ENCODE measurements around the gene HOPX. TPM values are rescaled to one million over a fixed set of nuclear protein-coding genes. Genes with fewer than 3 reads are reported as not detected.
"Not testable (repeated sequence)": the region's sequence is repeated elsewhere in the genome, so short reads cannot be mapped to it uniquely, and the experiment has no call there.

Gene HOPX
- total and polyA plus RNA-seq, 2 experiments from 2014 or later = not detected

DNA sequence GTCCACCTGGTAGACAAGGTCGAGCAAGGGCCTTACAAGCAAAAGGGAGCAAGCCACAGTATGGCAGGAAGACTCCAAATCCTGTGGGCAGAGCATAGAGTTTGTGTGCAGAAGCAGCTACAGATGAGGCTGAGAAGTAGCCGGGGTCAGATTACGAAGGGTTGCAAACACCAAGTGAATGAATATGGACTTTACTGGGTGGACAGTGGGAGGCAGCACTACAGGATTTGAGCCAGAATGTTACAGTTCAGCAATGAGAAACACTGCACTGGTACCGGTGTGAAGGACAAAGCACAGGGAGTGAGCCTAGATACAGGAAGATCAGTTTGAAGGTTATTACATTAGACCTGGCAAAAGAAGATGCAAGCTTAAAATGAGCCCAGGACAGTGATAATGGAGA, 46.1 kb upstream of the HOPX start:
- peaks cover 5% of the 10 kb centered on the region; the same call in 2 of the 3 replicates for H3K4me1 Mint-ChIP-seq
- no peak overlapping the region for H3K27ac Mint-ChIP-seq
- Histone ChIP-seq H2AFZ (no peak overlapping the region), H3K79me2 (replicated peaks; ENCODE audit: insufficient read depth) (no peaks in the 10 kb centered on the region), H3K27me3 (ENCODE audit: insufficient read depth) (no peaks in the 10 kb centered on the region), H3K27ac (ENCODE audit: low read depth) (no peak overlapping the region), H3K4me3 (no peak overlapping the region), H3K4me2 (no peak overlapping the region), H4K20me1 (replicated peaks; ENCODE audit: insufficient read depth) (no peaks in the 10 kb centered on the region), H3F3A (replicated peaks; ENCODE audit: low read depth) (no peaks in the 10 kb centered on the region), H3K9me2 (ENCODE audit: insufficient read depth) (no peaks in the 10 kb centered on the region), H3K4me1 (ENCODE audit: insufficient read depth) (no peaks in the 10 kb centered on the region), H3K36me3 (ENCODE audit: insufficient read depth) (no peaks in the 10 kb centered on the region)
- DNase-seq (ENCODE audit: low spot score) = peak; percentile 6
- peaks cover 1% of the 10 kb centered on the region for H3K27me3 Mint-ChIP-seq (ENCODE audit: insufficient read depth, low read depth, poor library complexity)
- H3K4me3 Mint-ChIP-seq = no peak overlapping the region
- H3K9me3 Mint-ChIP-seq = no peaks in the 10 kb centered on the region
- H3K36me3 Mint-ChIP-seq (ENCODE audit: low read depth) = no peaks in the 10 kb centered on the region
- peak; percentile 66 for ATAC-seq
- TF ChIP-seq, protein P1, sequence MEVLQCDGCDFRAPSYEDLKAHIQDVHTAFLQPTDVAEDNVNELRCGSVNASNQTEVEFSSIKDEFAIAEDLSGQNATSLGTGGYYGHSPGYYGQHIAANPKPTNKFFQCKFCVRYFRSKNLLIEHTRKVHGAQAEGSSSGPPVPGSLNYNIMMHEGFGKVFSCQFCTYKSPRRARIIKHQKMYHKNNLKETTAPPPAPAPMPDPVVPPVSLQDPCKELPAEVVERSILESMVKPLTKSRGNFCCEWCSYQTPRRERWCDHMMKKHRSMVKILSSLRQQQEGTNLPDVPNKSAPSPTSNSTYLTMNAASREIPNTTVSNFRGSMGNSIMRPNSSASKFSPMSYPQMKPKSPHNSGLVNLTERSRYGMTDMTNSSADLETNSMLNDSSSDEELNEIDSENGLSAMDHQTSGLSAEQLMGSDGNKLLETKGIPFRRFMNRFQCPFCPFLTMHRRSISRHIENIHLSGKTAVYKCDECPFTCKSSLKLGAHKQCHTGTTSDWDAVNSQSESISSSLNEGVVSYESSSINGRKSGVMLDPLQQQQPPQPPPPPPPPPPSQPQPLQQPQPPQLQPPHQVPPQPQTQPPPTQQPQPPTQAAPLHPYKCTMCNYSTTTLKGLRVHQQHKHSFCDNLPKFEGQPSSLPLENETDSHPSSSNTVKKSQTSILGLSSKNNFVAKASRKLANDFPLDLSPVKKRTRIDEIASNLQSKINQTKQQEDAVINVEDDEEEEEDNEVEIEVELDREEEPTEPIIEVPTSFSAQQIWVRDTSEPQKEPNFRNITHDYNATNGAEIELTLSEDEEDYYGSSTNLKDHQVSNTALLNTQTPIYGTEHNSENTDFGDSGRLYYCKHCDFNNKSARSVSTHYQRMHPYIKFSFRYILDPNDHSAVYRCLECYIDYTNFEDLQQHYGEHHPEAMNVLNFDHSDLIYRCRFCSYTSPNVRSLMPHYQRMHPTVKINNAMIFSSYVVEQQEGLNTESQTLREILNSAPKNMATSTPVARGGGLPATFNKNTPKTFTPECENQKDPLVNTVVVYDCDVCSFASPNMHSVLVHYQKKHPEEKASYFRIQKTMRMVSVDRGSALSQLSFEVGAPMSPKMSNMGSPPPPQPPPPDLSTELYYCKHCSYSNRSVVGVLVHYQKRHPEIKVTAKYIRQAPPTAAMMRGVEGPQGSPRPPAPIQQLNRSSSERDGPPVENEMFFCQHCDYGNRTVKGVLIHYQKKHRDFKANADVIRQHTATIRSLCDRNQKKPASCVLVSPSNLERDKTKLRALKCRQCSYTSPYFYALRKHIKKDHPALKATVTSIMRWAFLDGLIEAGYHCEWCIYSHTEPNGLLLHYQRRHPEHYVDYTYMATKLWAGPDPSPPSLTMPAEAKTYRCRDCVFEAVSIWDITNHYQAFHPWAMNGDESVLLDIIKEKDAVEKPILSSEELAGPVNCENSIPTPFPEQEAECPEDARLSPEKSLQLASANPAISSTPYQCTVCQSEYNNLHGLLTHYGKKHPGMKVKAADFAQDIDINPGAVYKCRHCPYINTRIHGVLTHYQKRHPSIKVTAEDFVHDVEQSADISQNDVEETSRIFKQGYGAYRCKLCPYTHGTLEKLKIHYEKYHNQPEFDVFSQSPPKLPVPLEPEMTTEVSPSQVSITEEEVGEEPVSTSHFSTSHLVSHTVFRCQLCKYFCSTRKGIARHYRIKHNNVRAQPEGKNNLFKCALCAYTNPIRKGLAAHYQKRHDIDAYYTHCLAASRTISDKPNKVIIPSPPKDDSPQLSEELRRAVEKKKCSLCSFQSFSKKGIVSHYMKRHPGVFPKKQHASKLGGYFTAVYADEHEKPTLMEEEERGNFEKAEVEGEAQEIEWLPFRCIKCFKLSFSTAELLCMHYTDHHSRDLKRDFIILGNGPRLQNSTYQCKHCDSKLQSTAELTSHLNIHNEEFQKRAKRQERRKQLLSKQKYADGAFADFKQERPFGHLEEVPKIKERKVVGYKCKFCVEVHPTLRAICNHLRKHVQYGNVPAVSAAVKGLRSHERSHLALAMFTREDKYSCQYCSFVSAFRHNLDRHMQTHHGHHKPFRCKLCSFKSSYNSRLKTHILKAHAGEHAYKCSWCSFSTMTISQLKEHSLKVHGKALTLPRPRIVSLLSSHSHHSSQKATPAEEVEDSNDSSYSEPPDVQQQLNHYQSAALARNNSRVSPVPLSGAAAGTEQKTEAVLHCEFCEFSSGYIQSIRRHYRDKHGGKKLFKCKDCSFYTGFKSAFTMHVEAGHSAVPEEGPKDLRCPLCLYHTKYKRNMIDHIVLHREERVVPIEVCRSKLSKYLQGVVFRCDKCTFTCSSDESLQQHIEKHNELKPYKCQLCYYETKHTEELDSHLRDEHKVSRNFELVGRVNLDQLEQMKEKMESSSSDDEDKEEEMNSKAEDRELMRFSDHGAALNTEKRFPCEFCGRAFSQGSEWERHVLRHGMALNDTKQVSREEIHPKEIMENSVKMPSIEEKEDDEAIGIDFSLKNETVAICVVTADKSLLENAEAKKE (CRISPR knock-in tag; IDR thresholded peaks at IDR 0.05) = no peak
- TF ChIP-seq, protein P2, sequence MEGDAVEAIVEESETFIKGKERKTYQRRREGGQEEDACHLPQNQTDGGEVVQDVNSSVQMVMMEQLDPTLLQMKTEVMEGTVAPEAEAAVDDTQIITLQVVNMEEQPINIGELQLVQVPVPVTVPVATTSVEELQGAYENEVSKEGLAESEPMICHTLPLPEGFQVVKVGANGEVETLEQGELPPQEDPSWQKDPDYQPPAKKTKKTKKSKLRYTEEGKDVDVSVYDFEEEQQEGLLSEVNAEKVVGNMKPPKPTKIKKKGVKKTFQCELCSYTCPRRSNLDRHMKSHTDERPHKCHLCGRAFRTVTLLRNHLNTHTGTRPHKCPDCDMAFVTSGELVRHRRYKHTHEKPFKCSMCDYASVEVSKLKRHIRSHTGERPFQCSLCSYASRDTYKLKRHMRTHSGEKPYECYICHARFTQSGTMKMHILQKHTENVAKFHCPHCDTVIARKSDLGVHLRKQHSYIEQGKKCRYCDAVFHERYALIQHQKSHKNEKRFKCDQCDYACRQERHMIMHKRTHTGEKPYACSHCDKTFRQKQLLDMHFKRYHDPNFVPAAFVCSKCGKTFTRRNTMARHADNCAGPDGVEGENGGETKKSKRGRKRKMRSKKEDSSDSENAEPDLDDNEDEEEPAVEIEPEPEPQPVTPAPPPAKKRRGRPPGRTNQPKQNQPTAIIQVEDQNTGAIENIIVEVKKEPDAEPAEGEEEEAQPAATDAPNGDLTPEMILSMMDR (conservative IDR thresholded peaks at IDR 0.05; ENCODE audit: low read depth in 2 of 2) = peak in 1 of 2 experiments; percentile 26; a peak in 1 of 4 replicates

DNA sequence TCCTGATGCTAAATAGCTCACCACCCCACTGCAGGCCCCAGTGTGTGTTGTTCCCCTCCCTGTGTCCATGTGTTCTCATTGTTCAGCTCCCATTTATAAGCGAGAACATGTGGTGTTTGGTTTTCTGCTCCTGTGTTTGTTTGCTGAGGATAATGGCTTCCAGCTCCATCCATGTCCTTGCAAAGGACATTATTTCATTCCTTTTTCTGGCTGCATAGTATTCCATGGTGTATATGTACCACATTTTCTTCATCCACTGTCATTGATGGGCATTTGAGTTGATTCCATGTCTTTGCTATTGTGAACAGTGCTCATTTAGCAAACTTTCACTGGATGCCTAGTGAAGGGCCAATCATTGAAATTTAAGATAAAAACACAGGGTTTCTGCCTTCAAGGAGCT, 45.5 kb upstream of the HOPX start:
- H3K27me3 Mint-ChIP-seq (ENCODE audit: insufficient read depth, low read depth, poor library complexity); H3K4me3 Mint-ChIP-seq: not testable (repeated sequence)

More for the DNA sequence above, 45.5 kb upstream of the HOPX start:
- not testable (repeated sequence) for H3K4me2 ChIP-seq; H3K36me3 ChIP-seq (ENCODE audit: insufficient read depth); H3K4me1 ChIP-seq (ENCODE audit: insufficient read depth); H3K9me2 ChIP-seq (ENCODE audit: insufficient read depth); H3K4me3 ChIP-seq; H3K4me1 Mint-ChIP-seq; H3K27ac ChIP-seq (ENCODE audit: low read depth); H4K20me1 ChIP-seq (replicated peaks; ENCODE audit: insufficient read depth); H3K9me3 Mint-ChIP-seq; ATAC-seq; H3F3A ChIP-seq (replicated peaks; ENCODE audit: low read depth); DNase-seq (ENCODE audit: low spot score); H3K27me3 ChIP-seq (ENCODE audit: insufficient read depth); H3K27ac Mint-ChIP-seq; H3K36me3 Mint-ChIP-seq (ENCODE audit: low read depth); H2AFZ ChIP-seq; H3K79me2 ChIP-seq (replicated peaks; ENCODE audit: insufficient read depth)
